Activated CD4-positive, alpha-beta T cell treated with anti-CD3 and anti-CD28 coated beads, Interleukin-2, amount 10 ng/mL, durations not matched to agents 7 days and 5 days (primary cell): ENCODE data around the gene TYRP1. TPM values are rescaled to one million over a fixed set of nuclear protein-coding genes. Genes with fewer than 3 reads are reported as not detected.

Experiments
- total RNA-seq, 2 experiments: library from RNA; stranded (reverse); gene quantifications; one replicate each; pipeline ENCODE4 v1.2.3, GENCODE V29; 2021

TYRP1 gene
- total RNA-seq, 2 experiments from 2014 or later = not detected

Other genes starting within 250 kb of the TYRP1 start
- gene LURAP1L, start 81.6 kb downstream of the TYRP1 start, total RNA-seq = not detected